ENCODE data around the gene ZBTB25.

DNA sequence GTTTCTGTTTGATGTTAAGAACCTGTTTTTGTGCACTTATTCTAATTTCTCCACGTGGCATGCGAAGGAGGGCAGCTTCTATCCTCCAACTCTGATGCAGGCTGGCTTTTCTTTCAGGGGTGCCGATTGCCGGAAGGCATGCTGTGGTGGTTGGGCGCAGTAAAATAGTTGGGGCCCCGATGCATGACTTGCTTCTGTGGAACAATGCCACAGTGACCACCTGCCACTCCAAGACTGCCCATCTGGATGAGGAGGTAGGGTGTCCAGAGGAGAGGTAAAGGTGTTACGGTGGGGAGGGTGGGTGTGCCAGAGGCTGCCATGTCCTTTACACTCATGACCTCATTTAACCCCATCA lies 85.9 kb downstream of the ZBTB25 start:
- TF ChIP-seq POLR2A (IDR thresholded peaks at IDR 0.05; ENCODE audit: borderline replicate concordance, extremely low read depth, insufficient read depth, insufficient read length), result no peak
- TF ChIP-seq, protein P1, sequence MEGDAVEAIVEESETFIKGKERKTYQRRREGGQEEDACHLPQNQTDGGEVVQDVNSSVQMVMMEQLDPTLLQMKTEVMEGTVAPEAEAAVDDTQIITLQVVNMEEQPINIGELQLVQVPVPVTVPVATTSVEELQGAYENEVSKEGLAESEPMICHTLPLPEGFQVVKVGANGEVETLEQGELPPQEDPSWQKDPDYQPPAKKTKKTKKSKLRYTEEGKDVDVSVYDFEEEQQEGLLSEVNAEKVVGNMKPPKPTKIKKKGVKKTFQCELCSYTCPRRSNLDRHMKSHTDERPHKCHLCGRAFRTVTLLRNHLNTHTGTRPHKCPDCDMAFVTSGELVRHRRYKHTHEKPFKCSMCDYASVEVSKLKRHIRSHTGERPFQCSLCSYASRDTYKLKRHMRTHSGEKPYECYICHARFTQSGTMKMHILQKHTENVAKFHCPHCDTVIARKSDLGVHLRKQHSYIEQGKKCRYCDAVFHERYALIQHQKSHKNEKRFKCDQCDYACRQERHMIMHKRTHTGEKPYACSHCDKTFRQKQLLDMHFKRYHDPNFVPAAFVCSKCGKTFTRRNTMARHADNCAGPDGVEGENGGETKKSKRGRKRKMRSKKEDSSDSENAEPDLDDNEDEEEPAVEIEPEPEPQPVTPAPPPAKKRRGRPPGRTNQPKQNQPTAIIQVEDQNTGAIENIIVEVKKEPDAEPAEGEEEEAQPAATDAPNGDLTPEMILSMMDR (IDR thresholded peaks at IDR 0.05 in 2 of 3, conservative IDR thresholded peaks at IDR 0.05 in 1 of 3; ENCODE audit: borderline replicate concordance in 1 of 3, insufficient read depth in 1 of 3, low read depth in 2 of 3, low read length in 2 of 3), result no peak
- TF ChIP-seq RAD21 (IDR thresholded peaks at IDR 0.05; ENCODE audit: low read depth), result no peak
- TF ChIP-seq, protein P2, sequence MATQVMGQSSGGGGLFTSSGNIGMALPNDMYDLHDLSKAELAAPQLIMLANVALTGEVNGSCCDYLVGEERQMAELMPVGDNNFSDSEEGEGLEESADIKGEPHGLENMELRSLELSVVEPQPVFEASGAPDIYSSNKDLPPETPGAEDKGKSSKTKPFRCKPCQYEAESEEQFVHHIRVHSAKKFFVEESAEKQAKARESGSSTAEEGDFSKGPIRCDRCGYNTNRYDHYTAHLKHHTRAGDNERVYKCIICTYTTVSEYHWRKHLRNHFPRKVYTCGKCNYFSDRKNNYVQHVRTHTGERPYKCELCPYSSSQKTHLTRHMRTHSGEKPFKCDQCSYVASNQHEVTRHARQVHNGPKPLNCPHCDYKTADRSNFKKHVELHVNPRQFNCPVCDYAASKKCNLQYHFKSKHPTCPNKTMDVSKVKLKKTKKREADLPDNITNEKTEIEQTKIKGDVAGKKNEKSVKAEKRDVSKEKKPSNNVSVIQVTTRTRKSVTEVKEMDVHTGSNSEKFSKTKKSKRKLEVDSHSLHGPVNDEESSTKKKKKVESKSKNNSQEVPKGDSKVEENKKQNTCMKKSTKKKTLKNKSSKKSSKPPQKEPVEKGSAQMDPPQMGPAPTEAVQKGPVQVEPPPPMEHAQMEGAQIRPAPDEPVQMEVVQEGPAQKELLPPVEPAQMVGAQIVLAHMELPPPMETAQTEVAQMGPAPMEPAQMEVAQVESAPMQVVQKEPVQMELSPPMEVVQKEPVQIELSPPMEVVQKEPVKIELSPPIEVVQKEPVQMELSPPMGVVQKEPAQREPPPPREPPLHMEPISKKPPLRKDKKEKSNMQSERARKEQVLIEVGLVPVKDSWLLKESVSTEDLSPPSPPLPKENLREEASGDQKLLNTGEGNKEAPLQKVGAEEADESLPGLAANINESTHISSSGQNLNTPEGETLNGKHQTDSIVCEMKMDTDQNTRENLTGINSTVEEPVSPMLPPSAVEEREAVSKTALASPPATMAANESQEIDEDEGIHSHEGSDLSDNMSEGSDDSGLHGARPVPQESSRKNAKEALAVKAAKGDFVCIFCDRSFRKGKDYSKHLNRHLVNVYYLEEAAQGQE (IDR thresholded peaks at IDR 0.05; ENCODE audit: low read depth), result no peak
- no peak for TF ChIP-seq POLR2AphosphoS5 (IDR thresholded peaks at IDR 0.05; ENCODE audit: low read depth, low read length)
- TF ChIP-seq EZH2 (IDR thresholded peaks at IDR 0.05), result no peak
- TF ChIP-seq EZH2phosphoT487 (IDR thresholded peaks at IDR 0.05; ENCODE audit: borderline replicate concordance), result no peak

Measured in HCT116 (cell line).